Activated CD8-positive, alpha-beta memory T cell treated with anti-CD3 and anti-CD28 coated beads, Interleukin-2, amount 50 U/mL, for 1 hour (primary cell): Measurements from ENCODE around the gene SNX9.
"Not testable (repeated sequence)": the region's sequence is repeated elsewhere in the genome, so short reads cannot be mapped to it uniquely, and the experiment has no call there.

ENCODE experiments used
- DNase-seq: peaks from one replicate; pipeline ENCODE4 v3.0.0-alpha.2; 2020; ENCODE audit errors: extremely low read depth

SNX9 gene

DNA sequence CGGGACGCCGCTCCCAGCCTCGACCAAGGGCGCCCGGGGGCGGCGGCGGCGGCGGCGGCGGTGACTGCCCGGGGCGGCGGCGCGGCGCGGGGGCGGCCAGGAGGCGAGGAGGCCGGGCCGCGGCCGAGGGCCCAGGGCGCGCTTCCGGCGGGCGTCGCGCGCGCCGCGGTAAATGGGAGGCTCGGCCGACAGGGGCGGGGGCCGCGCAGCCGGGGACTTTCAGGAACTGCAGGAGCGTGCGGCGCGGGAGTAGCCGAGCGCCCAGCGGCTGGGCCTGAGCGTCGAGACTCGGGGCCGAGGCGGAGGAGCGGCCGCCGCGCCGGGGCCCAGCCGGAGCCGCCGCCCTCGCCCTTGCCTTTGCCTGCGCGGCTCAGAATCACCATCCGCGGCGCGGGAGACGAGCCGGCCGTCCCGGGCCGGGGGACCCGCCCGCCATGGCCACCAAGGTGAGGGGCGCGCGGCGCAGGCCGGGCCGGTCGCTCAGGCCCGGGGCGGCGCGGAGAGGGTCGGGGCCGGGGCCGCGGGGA lies at the start of gene SNX9:
SNX9 (plus strand) TSS at position 246 of the 527 bp plus-strand sequence; CDS start at position 435, 189 bp downstream.
- DNase-seq: no peak

DNA sequence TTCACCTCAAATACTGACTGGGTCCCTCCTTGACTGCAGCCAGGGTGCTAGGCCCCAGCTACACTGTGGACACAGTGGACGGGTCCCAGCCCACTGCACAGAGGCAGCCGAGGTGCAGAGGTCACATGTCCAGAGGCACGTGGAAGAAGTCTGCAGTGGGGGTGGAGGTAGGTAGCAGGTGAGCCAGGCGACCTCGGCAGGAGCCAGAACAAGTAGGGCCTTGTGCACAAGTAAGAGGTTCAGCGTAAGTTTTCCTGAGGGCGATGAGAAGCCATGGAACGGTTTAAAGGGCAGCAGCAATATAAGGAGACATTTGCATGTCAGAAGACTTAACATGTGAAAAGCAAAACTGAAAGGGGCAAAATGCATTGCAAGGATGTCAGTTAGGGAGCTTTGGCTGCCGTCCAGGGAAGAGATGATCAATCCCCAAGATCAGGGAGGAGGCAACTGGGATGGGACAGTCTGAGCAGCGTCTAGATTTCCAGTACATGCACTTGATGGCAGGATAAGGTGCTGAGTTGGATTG lies 49.7 kb upstream of the SNX9 start:
- no peak for DNase-seq

DNA sequence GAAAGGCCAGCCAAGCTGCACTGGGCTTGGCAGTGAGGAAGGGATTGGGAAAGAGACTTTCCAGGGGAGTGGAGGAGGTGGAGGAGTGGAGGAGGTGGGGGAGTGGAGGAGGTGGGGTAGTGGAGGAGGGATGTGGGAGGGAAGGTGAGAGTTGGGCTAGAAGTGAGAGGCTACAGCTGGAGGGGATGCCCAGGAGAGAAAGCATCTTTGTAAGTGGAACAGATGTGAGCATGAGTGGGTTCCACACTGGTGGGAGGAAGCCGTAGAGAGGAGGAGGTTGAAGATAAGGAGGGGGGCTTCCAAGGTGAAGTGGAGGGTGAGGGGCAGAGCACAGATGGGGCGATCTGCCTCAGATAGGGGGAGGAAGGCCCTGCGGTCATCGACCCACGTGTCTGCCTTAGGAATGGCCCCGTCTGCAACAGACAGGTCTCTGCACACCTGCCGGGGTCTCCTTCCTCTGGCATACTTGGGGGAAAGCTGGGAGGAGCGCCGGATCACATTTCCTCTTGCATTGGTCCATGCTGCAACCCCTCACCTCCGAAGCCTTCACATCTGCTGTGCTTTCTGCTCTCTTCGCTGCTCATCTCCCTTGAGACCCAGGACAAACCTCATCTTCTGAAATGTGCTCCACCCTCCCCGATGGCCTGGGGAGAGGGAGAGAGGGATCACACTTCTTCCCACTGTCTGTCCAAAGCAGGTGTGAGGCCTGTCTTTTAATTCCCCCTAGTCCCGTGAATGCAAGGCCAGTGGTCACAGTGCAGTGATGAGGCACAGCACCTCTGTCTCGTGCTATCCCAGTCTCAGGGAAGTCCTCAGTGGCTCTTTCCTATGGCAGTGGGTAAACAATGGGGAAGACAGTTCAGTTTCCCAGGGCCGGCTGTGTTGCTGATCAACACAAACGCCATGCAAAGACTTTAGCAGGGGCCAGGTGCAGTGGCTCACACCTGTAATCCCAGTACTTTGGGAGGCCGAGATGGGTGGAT lies 48.6 kb upstream of the SNX9 start:
- DNase-seq: no peak

DNA sequence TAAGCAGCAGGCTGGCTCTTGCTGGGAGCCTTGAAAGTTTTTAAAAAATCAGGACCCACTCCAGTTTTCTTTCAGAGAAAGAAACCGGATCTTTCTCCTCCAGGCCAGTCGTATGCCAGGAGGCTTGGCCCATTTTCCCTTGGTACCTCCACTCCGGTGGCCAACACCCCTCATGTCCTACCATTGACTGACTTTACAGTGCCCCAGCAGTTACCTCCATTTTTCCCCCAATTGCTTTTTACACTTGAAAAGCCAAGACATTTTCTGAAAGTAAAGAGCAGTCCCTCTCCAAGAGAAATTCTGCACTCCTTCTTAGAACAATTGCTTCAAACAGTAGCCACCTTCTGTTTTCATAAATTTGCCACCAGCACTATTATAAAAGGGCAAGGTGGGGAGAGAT lies 47.7 kb upstream of the SNX9 start:
- DNase-seq: no peak

DNA sequence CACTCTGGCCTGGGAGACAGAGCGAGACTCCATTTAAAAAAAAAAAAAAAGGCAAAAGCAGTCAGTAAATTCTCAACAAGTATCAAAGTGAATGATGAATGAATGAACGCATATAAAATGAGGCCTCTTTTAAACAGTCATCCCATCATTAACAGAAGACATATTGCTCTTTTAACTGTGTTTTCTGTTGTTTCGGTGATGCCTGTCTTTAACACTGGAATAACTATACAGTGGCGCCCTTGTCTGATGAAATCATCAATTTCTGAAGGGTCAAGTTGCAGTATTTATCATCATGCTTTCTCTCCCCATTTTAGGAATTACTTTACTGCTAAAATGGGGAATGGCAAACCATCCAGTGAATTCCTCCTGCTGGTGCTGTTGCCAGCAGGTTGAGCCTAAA lies 45.7 kb upstream of the SNX9 start:
- DNase-seq: no peak

DNA sequence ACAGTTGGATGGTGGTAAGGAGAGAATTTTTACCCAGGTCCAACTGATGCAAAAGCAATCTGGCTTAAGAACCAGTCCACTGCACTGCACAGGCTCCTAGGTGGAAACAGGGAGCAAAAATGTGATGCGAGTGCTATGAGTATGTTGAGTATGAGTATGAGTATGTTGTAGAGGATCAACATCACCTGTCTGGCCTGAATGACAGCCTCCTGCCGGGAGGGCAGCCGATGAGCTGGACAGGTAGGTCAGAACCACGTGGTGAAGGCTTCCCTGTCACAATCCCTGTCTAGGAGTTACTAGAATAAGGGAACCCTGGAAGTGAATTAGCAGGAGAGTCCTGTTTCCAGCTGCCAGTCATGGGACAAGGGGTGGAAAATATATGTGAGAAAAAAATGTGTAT lies 44.3 kb upstream of the SNX9 start:
- no peak for DNase-seq

DNA sequence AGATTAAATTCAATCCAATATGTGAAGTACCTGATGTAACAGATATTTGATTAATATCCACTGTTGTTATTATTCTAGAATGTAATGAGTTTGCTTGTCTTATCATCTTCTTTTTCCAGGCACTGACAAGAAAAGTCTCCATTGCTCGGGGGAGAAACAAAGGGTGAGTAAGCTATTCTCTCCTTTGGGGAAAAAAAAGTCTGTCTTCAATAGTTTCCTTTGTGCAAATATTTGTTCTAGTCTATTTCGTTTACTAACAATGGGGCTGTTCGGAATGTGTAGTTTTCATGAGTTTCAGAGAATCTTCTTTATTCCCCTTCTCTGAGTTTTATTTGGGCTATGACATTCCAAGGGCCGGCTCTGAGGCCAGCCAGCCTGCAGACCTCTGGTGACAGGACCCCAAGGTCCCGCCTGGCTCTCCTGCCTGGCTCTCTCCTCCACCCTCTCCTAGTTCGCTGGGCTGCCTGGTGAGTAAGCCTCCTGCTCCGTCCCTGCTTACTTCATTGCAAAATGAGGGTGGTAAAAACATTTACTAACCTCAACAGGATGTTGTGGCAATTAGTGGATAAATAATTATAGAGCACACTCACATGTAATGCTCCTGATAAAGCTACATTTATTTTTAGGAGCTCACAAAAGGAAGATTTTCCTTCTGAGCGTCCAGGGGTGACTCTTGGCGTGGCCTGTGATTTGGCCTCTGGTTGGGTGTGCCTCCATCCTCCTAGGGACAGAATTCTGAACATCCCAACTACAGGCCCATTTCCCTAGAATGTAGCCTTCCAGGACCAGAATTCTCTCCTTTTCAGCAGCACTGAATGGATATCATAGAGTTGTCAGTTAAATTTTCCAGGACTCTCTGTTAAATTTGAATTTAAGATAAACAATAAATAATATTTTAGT lies 43.1 kb upstream of the SNX9 start:
- DNase-seq: no peak

DNA sequence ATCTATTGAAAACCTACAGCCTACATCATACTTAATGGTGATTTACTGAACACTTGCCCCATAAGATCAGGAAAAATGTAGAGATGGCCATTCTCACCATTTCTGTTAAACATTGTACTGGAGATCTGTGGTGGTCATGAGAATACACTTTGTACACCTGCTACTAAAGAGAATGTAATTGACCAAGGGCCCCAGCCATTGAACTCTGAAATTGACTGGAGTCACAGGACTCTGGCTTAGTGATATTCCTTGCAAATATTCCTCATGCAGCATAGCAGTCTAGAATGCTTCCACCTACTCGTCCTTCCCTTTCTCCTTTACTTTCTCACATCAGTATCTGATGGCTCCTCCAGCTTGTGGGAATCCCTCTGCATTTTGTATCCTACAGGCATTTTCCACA lies 37.4 kb upstream of the SNX9 start:
- DNase-seq: no peak

DNA sequence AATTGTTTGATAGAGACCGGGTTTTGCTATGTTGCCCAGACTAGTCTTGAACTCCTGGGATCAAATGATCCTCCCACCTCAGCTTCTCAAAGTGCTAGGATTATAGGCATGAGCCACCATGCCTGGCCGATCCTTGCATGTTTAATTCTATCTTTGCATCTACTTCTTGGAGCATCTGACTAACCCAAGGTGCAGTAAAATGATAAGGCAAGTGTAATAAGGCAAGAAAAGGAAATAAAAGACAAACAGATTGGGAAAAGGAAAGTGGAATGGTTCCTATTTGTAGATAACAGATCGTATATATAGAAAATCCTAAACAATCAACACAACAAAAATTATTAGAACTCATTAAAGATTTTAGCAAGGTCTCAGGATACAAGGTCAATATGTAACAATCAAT lies 36.8 kb upstream of the SNX9 start:
- DNase-seq: no peak

DNA sequence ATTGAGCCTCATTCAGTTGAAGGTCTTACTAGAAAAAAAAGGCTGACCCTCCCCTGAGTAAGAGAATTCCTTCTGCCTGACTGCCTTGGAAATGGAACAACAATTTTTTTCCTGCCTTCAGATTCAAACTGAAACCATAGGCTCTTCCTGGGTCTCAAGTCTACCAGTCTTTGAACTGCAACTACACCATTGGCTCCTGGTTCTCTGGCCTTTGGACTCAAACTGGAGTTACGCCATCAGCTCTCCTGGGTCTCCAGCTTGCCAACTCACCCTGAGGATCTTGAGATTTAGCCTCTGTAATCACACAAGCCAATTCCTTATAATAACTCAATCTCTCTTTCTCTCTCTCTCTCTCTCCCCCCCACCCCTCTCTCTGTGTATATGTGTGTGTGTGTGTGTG lies 36.0 kb upstream of the SNX9 start:
- DNase-seq: no peak

DNA sequence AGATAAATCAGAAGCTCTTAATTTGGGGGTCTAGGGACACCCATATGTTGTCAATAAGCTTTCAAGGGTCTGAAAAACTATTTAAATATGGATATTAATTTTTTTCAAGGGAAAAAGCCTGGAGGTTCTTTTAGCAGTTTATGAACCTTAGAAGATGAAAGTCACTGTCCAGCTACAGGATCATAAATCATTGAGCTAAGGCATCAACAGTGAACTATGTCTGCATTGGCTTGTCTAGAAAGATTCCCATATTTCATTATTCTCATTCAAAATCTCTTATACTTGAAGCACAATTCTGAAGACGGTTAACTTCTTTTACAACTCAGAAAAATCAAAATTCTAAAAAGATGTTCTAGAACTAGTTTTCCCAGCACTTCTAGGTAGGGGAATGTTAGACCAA lies 34.9 kb upstream of the SNX9 start:
- DNase-seq: no peak

DNA sequence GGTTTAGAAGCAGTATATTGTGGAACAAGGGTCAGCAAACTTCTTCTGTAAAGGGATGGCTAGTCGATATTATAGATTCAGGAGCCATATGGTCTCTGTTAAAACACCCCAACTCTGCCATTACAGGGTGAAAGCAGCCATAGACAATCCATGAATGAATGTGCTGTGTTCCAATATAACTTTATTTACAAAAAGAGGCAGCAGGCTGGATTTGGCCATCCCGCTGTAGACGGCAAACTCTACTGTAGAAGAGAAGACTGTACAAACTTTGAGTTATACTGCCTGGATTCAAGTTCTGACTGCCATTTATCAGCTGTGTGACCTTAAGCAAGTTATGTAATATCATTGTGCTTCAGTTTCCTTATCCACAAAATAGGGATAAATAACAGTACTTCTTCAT lies 33.7 kb upstream of the SNX9 start:
- DNase-seq: no peak

DNA sequence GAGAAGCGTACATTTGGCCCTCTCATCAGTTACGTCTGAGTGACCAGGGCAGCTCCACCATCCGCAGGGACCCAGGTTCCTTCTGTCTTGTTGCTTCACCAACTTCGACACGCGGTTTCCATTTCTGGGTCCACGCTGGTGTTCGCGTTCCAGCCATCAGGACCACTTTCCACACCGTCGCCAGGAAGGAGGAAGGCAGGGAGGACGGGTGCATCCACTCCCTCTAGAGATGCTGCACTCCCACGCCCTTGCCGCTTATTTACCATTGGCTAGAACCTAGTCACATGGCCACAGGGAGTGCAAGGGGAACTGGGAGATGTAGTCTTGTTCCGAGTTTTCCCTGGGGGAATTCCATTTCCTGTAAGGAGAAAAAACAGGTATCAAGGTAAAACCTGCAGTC lies 33.2 kb upstream of the SNX9 start:
- no peak for DNase-seq

DNA sequence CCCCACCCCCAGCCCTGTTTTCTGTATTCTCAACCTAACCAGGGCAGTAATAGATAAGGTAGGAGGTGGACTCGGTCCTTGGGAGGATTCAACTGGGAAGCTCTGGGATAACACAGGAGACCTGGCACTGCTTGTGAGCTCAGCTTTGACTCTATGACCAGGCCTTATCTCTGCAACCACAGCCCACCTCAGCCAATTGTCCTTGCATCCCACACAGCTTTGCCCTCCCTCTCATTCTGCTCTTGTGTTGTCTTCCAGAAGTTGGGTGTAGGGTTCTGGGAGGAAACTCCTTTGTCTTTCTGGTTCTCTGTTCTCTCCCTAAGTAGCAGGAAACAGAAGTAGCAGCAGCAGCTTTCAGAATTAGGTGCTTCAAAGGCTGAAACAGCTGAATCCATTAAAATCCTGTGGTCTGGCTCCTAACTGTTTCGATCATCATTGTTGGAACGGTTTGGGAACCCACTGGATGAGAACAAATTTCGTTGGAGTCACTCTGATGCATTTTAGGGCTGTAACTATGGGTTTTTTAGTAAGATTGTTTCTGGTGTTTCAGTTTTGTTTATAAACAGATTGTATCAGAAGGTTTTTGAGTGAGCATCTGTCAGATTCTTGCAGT lies 32.4 kb upstream of the SNX9 start:
- DNase-seq: no peak

DNA sequence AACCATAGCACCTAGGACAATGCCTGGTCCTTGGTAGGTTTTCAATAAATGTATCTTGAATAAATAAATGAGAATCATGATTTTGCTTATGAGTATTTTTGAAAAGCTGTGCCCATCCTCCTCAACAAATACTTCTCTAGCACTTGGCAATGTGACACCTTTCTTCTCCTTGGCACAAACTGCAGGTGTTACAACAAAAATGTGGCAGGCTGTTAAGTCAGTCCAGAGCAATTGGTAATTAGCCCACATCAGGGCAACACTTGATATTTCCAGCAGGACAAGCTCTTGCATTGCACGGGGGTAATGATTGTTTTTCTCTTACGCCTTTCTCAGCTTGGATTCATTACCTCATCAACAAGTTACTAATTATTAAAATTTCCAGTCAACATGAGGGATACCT lies 31.6 kb upstream of the SNX9 start:
- DNase-seq: no peak

DNA sequence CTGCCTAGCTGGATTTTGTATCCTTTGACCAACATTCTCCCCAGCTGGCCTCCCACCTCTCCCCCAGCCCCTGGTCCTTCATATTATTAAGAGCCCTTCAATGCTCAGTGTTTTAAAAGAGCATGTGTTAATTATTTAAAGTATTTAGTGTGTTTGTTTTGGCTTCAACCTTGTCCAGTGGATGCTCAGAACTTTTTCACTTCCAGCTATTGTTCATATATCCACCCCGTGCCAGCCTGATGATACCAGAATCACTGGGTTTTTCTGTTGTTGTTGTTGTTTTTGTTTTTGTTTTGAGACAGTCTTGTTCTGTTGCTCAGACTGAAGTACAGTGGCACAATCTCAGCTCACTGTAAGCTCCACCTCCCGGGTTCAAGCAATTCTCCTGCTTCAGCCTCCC lies 30.4 kb upstream of the SNX9 start:
- no peak for DNase-seq

DNA sequence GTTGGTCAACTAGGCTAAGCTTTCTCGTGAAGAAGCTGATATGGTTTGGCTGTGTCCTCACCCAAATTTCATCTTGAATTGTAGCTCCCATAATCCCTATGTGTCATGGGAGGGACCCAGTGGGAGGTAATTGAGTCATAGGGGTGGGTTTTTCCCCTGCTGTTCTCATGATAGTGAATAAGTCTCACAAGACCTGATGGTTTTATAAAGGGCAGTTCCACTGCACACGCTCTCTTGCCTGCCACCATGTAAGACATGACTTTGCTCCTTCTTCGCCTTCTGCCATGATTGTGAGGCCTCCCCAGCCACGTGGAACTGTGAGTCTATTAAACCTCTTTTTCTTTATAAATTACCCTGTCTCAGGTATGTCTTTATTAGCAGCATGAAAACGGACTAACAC lies 29.0 kb upstream of the SNX9 start:
- not testable (repeated sequence) for DNase-seq

DNA sequence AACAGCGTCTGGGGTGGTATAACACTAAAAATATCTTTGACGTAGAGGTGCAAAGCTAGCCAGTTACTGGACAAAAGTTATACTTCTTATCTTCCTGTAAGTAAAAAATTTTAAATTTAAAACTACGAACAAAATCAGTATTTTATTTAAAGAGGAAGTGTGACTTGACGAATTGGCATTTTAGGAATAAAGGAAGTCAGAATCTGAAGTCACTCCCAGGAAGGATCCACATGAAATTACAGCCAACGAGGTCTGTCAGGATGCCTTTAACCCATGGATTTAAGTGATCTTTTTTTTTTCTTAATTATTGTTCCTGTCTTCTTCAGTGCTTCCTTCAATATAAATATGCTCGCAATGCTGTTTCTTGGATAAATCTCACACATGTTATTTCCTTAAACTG lies 27.2 kb upstream of the SNX9 start:
- DNase-seq: no peak

DNA sequence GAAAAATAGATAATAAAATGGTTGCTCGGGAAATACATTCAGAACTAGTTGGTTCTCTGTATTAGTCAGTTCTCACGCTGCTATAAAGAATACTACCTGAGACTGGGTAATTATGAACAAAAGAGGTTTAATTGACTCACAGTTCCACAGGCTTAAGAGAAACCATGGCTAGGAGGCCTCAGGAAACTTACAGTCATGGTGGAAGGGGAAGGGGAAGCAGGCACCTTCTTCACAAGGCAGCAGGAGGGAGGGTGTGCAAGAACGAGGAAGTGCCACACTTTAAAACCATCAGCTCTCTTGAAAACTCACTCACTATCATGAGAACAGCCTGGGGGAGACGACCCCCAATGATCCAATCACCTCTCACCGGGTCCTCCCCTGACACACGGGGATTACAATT lies 24.2 kb upstream of the SNX9 start:
- no peak for DNase-seq

DNA sequence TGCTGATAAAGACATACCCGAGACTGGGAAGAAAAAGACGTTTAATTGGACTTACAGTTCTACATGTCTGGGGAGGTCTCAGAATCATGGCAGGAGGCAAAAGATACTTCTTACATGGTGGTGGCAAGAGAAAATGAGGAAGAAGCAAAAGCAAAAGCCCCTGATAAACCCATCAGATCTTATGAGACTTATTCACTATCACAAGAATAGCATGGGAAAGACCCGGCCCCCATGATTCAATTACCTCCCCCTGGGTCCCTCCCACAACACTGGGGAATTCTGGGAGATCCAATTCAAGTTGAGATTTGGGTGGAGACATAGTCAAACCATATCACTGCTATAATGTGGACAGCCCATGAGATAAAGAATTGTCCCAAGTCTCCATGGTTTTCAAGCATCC lies 23.5 kb upstream of the SNX9 start:
- DNase-seq: not testable (repeated sequence)

DNA sequence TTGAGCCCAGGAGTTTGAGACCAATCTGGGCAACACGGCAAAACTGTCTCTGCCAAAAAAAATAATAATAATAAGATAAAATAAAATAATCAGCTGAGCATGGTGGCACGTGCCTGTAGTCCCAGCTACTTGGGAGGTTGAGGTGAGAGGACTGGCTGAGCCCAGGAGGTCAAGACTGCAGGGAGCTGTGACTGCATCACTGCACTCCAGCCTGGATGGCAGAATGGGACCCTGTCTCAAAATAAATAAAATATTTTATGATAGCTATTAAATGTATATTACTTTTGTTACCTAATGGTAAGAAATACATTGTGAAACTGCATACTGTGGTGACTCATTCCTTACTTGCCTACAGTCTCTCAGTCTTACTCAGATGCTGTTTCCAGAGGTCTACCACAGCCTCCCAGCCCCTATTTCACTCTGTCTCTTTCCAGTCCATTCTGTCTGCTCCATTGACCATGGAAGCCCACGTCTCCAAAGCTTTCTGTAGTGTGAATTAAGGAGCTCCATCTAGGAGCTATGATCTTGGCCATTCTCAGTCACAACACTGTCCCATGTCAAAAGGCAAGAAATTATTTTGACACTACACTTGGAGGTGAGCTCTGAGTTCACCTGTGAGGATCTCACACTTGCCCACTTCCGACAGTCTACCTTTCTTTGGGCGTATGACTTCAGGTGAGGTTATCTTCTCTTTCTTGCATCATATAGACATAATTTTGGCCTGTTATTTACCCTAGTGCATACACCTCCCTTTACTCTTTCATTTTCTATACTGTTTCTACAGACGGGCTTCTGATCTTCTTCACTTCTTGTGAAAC lies 22.4 kb upstream of the SNX9 start:
- DNase-seq: no peak
